SH-SY5Y (cell line): Measurements from ENCODE around the gene CMSS1.

Source experiments
- GATA2 ChIP-seq: IDR thresholded peaks from 2 replicates; pipeline ENCODE4 v1.6.1; 2011; ENCODE audit warnings: mild to moderate bottlenecking, low read depth, low read length
- GATA3 ChIP-seq: IDR thresholded peaks from 2 replicates; pipeline ENCODE4 v1.6.1; 2011; ENCODE audit warnings: low read depth, mild to moderate bottlenecking, low read length, moderate library complexity

DNA sequence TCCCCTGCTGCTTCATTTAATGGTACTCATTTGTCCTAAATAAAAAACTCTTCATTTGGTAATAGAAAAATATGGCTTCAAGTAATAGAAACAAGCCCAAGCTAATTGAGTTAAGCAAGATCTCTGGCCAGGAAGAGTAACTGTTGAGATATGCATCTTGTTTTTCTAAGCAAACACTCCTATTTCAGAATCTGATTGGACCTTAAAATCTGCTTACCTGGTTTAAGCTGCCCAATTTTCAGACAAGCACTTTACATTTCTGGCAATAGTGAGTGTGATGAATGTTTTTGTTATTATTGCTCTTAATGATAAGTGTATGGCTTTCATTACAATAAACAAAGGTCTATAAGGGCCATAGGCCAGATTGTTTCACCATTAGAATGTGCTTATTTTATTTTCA, 86.2 kb downstream of the CMSS1 start:
- peak; percentile 60; the same call in 1 of the 2 replicates for TF ChIP-seq GATA2
- TF ChIP-seq GATA3, result peak; percentile 73
